ENCODE measurements around the gene TMEM106C.

Gene TMEM106C

DNA sequence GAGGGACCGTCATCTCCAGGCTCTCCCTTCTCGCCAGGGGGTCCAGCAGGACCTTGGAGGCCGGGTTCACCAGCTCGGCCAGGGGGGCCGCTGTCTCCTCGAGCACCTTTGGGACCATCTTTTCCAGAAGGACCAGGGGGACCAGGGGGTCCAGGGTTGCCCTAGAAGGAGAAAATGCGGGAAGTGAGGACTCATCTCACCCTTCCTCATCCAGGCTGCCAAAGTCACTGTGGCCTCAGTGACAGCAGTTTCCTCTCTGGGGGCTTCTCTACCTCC lies 15.1 kb downstream of the TMEM106C start:
- H3K4me3 ChIP-seq (ENCODE audit: low read depth, low read length), result no peak overlapping the region
- TF ChIP-seq, protein P1, sequence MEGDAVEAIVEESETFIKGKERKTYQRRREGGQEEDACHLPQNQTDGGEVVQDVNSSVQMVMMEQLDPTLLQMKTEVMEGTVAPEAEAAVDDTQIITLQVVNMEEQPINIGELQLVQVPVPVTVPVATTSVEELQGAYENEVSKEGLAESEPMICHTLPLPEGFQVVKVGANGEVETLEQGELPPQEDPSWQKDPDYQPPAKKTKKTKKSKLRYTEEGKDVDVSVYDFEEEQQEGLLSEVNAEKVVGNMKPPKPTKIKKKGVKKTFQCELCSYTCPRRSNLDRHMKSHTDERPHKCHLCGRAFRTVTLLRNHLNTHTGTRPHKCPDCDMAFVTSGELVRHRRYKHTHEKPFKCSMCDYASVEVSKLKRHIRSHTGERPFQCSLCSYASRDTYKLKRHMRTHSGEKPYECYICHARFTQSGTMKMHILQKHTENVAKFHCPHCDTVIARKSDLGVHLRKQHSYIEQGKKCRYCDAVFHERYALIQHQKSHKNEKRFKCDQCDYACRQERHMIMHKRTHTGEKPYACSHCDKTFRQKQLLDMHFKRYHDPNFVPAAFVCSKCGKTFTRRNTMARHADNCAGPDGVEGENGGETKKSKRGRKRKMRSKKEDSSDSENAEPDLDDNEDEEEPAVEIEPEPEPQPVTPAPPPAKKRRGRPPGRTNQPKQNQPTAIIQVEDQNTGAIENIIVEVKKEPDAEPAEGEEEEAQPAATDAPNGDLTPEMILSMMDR (IDR thresholded peaks at IDR 0.05; ENCODE audit: insufficient read depth, low read depth, low read length, missing control alignments), result no peak
- DNase-seq (ENCODE audit: low read depth), result no peak

DNA sequence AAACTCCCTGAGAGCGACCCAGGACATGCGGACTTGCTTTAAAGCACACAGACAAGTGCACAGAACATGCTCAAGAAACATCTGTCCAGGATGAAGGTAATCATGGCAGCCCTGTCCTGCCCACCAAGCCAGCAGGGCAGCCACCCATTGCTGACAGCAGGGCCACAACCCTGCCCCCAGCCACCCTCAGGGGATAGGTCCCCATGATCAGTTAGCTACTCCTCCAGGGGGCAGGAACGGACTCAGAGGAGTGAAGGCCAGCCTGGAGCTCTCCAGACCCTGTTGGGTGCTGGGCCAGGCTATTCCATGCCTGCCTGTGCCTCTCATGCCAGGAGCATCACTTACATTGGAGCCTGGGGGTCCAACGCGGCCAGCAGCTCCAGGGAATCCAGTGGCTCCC lies 15.8 kb downstream of the TMEM106C start:
- H3K4me3 ChIP-seq (ENCODE audit: low read depth, low read length), result no peak overlapping the region
- no peak for DNase-seq (ENCODE audit: low read depth)
- TF ChIP-seq, protein P1 (IDR thresholded peaks at IDR 0.05; ENCODE audit: insufficient read depth, low read depth, low read length, missing control alignments), result no peak

DNA sequence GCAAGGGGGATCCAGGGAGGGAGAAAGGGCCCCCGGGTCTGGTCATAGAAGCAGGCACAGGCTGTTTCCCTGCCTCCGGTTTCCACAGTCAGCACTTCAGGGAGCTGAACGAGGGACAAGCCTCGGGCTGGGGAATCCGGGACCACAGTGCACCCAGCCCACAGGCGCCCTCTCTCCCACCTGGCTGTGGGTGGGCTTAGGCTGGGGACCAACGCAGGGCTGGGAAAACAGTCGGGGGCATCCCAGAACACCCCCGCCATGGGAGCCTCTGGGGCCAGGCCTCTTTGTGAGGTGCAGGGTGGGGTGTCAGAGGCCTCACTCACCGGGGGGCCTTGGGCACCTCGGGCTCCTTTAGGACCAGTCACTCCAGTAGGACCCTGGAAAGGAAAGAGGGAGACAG lies 16.3 kb downstream of the TMEM106C start:
- no peak for DNase-seq (ENCODE audit: low read depth)
- H3K4me3 ChIP-seq (ENCODE audit: low read depth, low read length), result no peak overlapping the region
- TF ChIP-seq, protein P1 (IDR thresholded peaks at IDR 0.05; ENCODE audit: insufficient read depth, low read depth, low read length, missing control alignments), result no peak

DNA sequence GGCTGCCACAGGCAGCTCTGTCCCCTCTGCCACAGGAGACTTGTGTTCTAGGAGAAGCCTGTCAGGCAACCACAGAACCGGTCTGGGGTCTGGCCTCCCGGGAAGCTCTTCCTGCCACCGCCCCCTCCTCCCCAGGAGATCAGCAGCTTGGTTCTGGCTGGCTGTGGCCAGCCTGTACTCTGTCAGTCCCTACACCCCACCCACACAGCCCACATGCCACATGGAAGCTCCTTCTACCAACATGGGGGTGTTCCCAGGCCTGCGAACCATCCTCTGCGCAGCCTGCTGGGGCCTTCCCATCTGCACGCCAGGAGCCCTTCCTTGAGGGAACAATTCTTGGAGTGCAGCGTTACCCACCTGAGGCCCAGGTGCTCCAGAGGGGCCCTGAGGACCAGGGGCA lies 16.8 kb downstream of the TMEM106C start:
- no peak overlapping the region for H3K4me3 ChIP-seq (ENCODE audit: low read depth, low read length)
- TF ChIP-seq, protein P1 (IDR thresholded peaks at IDR 0.05; ENCODE audit: insufficient read depth, low read depth, low read length, missing control alignments), result no peak
- no peak for DNase-seq (ENCODE audit: low read depth)

DNA sequence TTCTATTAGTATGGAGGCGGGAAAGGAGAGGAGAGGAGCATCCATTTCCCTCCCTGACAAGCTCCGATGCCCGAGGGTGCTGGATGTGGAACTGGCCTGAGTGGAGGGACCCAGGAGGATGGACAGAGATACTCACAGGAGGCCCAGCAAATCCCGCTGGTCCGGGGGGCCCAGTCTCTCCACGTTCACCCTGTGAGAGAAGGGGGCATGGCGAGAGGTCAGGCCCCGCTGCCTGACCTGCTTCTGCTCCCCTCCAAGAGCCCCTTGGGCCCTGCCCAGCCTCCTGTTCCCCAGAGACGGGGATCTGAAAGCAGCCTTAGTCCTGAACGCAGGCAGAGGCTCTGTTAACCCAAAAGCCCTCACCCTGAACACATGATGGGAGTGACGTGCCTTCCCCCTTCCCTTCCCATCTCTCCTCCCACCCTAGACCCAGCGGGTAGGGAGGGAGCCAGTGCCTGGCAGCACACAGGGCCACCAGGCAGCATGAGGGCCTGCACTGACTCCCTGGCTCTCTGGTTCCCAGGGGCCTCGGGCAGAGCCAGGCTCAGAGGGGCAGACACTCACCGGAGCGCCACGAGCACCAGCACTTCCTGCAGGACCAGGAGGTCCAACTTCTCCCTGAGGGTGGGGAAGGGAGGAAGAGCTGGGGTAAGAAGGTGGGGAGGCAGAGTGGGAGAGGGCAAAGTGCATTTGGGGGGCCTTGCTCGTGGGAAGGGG lies 17.5 kb downstream of the TMEM106C start:
- DNase-seq (ENCODE audit: low read depth), result no peak
- H3K4me3 ChIP-seq (ENCODE audit: low read depth, low read length), result no peak overlapping the region
- TF ChIP-seq, protein P1 (IDR thresholded peaks at IDR 0.05; ENCODE audit: insufficient read depth, low read depth, low read length, missing control alignments), result no peak

DNA sequence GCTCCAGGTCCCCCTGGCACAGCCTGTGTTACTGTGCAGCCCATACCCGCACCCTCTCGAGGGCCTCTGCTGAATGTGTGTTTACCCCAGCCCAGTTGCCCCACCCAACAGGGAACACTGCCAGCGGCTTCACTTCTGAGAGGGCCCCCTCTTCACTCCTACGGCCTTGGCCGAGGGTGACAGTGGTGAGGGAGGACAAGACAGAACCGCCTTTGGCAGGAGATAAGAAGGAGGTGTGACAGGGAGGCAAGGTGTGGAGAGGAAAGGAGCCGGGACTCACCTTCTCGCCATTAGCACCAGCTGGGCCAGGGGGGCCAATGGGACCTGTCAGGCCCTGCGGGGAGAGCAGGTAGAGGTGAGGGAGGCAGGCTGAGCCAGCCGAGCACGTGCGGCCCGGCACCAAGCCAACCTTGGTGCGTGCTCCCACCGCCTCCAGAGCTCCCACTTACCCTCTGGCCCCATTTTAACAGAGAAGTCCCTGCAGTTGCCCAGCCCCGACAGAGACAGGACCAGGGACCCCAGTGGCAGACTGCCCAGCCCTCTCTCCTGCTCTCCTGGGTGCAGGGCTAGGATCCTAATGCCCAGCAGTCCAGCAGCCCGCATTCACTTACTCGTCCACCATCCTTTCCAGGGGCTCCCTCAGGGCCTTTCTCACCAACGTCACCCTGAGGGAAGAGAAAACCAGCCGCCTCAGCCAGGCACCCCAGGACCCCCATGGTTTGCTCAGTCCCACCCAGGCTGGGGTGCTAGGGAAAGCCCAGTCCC lies 18.3 kb downstream of the TMEM106C start:
- TF ChIP-seq, protein P1 (IDR thresholded peaks at IDR 0.05; ENCODE audit: insufficient read depth, low read depth, low read length, missing control alignments), result no peak
- no peak for DNase-seq (ENCODE audit: low read depth)
- no peak overlapping the region for H3K4me3 ChIP-seq (ENCODE audit: low read depth, low read length)

All from GM12865 (cell line).